Stimulated activated naive CD8-positive, alpha-beta T cell treated with anti-CD3 and anti-CD28 coated beads, Interleukin-15, Interleukin-2, amounts not matched to agents 100 U/mL and 50 U/mL, for 24 hours (primary cell): Measurements from ENCODE around the gene BASP1.
"Not testable (repeated sequence)": the region's sequence is repeated elsewhere in the genome, so short reads cannot be mapped to it uniquely, and the experiment has no call there.

Experiments used
- ATAC-seq: fragments of 150-1000 bp; cut with Tn5 transposase; one replicate; pipeline ENCODE4 v1.10.0; 2021
- DNase-seq: peaks from one replicate; pipeline ENCODE4 v3.0.0; 2021

BASP1 gene

DNA sequence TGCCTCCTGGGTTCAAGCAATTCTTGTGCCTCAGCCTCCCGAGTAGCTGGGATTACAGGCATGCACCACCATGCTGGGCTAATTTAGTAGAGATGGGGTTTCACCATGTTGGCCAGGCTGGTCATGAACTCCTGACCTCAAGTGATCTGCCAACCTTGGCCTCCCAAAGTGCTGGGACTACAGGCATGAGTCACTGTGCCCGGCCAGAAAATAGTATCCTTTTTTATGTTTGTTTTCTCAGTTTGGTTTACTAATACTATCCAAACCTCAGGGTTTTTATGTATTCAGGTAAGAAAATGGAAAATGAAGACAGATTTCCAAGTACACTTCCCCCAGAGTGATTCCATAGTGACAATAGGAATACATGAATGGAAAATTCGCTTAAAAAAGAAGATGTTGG, 101.7 kb downstream of the BASP1 start:
- DNase-seq, ATAC-seq: not testable (repeated sequence)

DNA sequence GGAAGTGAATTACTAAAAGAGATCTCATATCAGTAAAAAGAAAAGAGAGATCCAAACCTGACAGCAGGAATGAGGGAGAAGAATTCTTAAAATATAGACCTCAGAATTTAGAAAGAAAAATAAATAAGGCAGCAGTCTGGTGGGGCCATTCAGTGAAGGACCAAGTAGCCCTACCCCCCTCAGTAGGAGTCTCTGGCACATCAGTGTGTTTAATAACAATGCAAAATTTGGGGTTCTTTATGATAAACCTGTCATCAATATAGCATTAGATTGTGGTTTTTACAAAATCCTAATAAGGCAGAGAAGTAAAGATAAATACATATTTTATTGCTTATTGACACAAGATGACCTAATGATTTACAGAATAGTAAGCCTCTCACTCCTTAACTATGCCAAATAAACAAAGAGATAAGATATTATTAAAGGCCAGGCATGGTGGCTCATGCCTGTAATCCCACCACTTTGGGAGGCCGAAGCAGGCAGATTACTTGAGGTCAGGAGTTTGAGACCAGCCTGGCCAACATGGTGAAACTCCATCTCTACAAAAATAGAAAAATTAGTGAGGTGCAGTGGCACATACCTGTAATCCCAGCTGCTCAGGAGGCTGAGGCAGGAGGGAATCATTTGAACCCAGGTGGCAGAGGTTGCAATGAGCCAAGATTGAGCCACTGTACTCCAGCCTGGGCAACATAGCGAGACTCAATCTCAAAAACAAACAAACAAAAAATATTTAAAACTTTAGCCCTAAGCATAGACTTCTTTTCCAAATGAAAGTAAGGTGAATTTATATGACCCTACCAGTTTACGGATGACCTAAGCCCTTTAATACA, 108.6 kb downstream of the BASP1 start:
- no peak for ATAC-seq
- no peak for DNase-seq
